Right ventricle myocardium superior (tissue), 1 donor: ENCODE measurements around the gene CIBAR2. TPM values are rescaled to one million over a fixed set of nuclear protein-coding genes. Genes with fewer than 3 reads are reported as not detected.

Experiments
- ATAC-seq: fragments of 200-7000 bp; cut with Tn5 transposase; one replicate; pipeline ENCODE4 v1.9.1; 2020; ENCODE audit warnings: mild to moderate bottlenecking; ENCODE audit not compliant: poor library complexity
- DNase-seq: peaks from one replicate; pipeline ENCODE4 v3.0.0-alpha.2; 2020
- intact Hi-C: fragments of 100-400 bp; cut with DNase I; formaldehyde crosslinking; loops from one replicate; pipeline ENCODE4 v1.11.2; 2022
- total RNA-seq: library from RNA; stranded (reverse); fragmentation: NEBNext Ultra II Directional; extraction: Animal tissue kit (Norgen Biotek cat#: 25700); gene quantifications from one replicate; pipeline ENCODE4 v1.2.1, GENCODE V29; 2021
- donor health status: DM: no; HTN: yes; CAD: no; lungs with severe emphysema.

Gene CIBAR2
- total RNA-seq, 1 donor from 2014 or later, result not detected

GRCh38 chr16:85111184-85111583 is 1.1 kb downstream of the CIBAR2 start:
- DNase-seq (no peak), ATAC-seq (no peak)
- intact Hi-C loops, result no loop called here

DNA sequence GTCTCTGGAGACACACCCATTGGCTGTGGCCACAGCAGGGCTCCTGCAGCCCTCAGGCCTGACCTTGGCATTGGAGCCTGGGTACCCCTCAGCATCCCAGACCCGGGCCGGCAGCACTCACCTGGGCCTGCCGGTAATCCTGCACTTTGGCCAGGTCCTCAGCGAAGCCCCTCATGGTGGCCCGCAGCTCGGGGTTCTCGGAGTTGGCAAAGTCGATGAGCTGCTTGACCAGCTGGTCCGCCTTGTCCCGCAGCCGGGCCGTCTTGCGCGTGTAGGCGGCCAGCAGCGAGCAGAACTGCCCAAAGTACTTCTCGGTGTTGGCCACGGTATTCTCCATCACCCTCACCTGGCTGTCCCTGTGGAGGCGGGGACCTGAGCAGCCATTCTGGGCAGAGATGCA is 2.2 kb downstream of the CIBAR2 start:
- DNase-seq (no peak), ATAC-seq (no peak)
- intact Hi-C loops, result no loop called here

DNA sequence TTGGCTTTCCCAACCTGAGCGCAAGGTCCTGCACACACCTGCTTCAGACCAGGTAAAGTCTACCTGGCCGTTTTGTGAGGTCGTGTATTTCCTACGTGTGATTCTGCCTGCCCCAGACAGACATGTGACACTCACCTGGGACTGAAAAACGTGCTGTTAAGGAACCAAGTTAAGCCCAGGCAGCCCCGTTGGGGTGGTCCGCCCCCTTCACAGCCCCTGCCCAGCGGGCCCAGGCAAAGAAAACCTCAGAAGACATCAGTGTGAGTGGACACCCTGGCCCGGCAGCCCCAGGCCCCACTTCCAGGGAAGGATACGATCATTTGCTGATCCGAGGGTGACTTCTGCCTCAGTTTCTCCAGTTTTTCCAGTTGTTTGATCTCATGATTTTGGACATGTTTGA is 4.7 kb downstream of the CIBAR2 start:
- intact Hi-C loops, result no loop called here
- DNase-seq (no peak), ATAC-seq (no peak)

- ATAC-seq (no peak), DNase-seq (no peak)
- intact Hi-C loops, result no loop called here
These were observed 5.2 kb downstream of the CIBAR2 start for GRCh38 chr16:85107083-85107482.

- intact Hi-C loops, result no loop called here
- ATAC-seq (no peak), DNase-seq (no peak)
These were observed 6.8 kb downstream of the CIBAR2 start for GRCh38 chr16:85105475-85105874.

- DNase-seq (no peak), ATAC-seq (peak; percentile 62)
- intact Hi-C loops, result no loop called here
These were observed 7.4 kb downstream of the CIBAR2 start for GRCh38 chr16:85104821-85105391.

- no peak for ATAC-seq
- intact Hi-C loops, result no loop called here
- DNase-seq, result no peak
These were observed 8.1 kb downstream of the CIBAR2 start for GRCh38 chr16:85104147-85104546.

GRCh38 chr16:85103114-85104079 is 8.9 kb downstream of the CIBAR2 start:
- ATAC-seq, result no peak
- DNase-seq, result no peak
- intact Hi-C loops, result no loop called here

DNA sequence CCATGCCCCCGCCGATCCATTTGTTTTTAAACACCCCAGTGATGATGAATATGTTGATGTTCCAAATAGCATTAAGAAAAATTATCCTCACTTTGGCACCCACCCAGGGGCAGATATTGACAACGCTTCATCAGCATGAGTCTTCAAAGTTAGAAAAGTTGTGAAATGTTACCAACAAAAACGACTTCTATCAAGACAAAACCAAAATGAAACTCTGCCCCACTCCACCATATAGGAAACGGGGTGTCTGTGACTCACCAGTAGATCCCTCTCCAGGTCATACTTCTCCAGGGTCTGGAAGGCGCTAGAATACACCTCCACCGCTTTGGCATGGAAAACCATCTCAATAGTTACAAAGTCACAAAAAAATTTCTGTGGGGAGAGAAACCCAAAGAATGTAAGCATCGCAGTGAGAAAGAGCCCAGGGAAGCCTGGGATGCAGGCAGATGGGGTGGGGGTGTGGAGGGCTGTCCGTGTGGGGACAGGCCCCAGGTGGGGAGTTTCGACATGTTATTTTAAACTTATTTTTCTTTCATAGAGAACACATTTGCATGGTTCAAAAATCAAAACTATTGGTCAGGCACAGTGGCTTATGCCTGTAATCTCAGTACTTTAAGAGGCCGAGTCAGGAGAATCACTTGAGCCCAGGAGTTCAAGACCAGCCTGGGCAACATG is 10.2 kb downstream of the CIBAR2 start:
- ATAC-seq, result no peak
- DNase-seq, result no peak
- intact Hi-C loops, result no loop called here

DNA sequence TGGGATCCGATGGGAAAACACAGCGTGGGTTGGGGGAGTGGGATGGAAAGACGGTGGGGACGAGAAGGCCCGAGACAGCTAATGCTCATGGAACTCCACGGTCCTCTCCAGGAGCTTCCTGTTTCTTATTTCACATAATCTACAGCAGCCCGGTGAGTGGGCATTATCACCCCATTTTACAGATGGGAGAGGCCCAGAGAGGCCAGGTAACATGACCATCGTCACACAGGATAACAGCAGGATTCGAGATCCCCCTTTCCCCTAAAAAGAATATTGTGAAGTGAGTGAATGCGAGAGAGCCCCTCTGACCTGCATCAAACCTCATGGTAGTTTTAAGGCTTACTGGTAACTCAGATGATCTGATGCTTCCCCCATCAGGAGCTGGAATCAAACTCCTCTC is 12.0 kb downstream of the CIBAR2 start:
- DNase-seq (no peak), ATAC-seq (no peak)
- intact Hi-C loops, result no loop called here

GRCh38 chr16:85098565-85098964 is 13.7 kb downstream of the CIBAR2 start:
- ATAC-seq (no peak), DNase-seq (no peak)
- intact Hi-C loops, result no loop called here

DNA sequence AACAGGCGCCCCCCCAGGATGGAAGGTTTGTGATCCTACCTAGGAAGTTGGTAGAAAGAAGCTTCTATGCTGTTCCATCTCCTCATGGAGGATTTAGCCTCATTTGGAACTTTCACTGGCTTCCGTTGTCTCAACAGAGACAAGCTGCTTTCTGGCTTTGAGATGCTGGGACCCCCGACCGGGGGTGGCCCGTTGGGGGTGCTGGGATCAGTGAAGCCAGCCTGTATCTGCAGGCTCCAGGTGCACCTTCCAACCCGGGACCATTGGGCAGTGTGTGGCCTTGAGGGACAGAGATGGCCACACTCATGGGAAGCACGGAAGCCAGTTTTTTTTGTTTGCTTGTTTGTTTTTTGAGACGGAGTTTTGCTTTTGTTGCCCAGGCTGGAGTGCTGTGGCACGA is 15.4 kb downstream of the CIBAR2 start:
- ATAC-seq (no peak), DNase-seq (no peak)
- intact Hi-C loops, result no loop called here

DNA sequence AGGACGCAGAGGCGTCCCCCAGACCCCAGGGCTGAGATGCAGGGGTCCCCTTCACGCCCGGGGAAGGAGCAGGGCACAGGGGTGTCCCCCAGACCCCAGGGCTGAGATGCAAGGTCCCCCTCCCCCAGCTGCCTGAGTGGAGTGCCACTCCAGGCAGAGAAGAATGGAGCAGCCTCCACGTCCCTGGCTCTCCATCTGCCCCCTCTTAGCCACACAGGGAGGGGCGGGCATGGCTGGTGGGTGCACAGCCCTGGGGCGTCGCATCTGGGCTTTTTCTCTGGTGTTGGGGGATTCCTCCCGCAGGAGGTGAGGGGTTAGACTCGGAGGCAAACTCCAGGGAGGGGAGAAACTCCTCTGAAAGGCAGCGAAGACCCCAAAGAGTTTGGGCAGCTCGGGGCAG is 17.5 kb downstream of the CIBAR2 start:
- intact Hi-C loops, result no loop called here
- DNase-seq (no peak), ATAC-seq (no peak)

GRCh38 chr16:85094176-85094805 is 18.0 kb downstream of the CIBAR2 start:
- DNase-seq, result no peak
- ATAC-seq, result no peak
- intact Hi-C loops, result no loop called here

GRCh38 chr16:85093705-85094104 is 18.6 kb downstream of the CIBAR2 start:
- intact Hi-C loops, result no loop called here
- DNase-seq, result no peak
- no peak for ATAC-seq

GRCh38 chr16:85092851-85093250 is 19.4 kb downstream of the CIBAR2 start:
- intact Hi-C loops, result no loop called here
- DNase-seq (no peak), ATAC-seq (no peak)

DNA sequence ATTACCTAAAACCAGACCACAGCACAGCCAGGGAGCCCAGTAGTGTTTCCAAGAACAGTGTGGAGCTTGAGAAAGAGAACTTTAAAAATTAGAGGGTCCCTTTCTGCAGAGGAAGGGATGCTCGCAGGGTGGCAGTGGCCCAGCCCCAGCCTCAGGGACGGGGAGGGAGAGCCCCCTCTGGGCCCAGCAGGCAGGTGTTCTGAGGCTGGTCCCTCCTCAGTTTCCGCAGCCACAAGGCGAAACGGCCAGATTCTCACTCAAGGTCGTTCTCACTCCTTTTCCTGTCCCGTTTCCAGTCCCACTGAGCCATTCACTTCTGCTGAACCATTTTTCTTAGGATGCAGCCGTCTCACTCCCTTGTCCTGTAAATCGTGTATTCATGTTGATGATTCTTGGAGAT is 20.0 kb downstream of the CIBAR2 start:
- DNase-seq (no peak), ATAC-seq (no peak)
- intact Hi-C loops, result no loop called here

DNA sequence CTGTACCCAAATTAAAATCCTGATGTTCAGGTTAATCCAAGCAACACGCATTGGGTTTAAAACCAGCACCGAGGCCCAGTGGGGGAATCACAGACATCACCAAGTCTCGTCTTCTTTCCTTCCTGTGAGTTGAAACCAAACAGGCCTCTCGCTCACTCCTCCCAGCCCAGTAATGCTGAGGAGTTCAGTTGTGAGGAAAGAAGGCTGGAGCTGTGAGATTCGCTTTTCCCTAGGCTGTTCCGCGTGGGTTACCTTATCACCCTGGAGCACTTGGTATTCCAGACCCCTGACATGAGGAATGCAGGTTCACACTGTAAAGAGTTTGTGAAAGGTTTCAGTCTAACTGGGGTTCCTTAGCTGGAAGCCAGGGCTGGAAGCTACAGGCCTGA is 20.8 kb downstream of the CIBAR2 start:
- intact Hi-C loops, result no loop called here
- ATAC-seq (no peak), DNase-seq (no peak)

GRCh38 chr16:85090873-85091521 is 21.3 kb downstream of the CIBAR2 start:
- ATAC-seq (peak; percentile 22), DNase-seq (no peak)
- intact Hi-C loops, result no loop called here
